Osteoblast (primary cell): ENCODE data around the gene FAIM2. TPM values are rescaled to one million over a fixed set of nuclear protein-coding genes. Genes with fewer than 3 reads are reported as not detected.

ENCODE experiments used
- DNase-seq: peaks from one replicate; pipeline ENCODE4 v3.0.0; 2011; ENCODE audit warnings: low spot score, mixed read lengths; ENCODE audit not compliant: insufficient read length; ENCODE audit errors: missing footprints
- H2AFZ ChIP-seq: 2 replicates; pipeline ENCODE4 v1.6.0; 2011; ENCODE audit warnings: mild to moderate bottlenecking, low read length
- H3K27ac ChIP-seq: 2 replicates; pipeline ENCODE4 v1.5.1; 2011; ENCODE audit warnings: mild to moderate bottlenecking, low read depth, low read length, moderate library complexity
- H3K27me3 ChIP-seq: 2 replicates; pipeline ENCODE4 v1.6.0; 2012; ENCODE audit warnings: mild to moderate bottlenecking, control low read depth, inconsistent platforms, low read length, moderate library complexity; ENCODE audit not compliant: insufficient read depth
- H3K36me3 ChIP-seq: 2 replicates; pipeline ENCODE4 v1.5.1; 2011; ENCODE audit warnings: mild to moderate bottlenecking, low read length, control low read depth, moderate library complexity; ENCODE audit not compliant: insufficient read depth
- H3K4me1 ChIP-seq: 2 replicates; pipeline ENCODE4 v1.5.1; 2011; ENCODE audit warnings: mild to moderate bottlenecking, low read length, control low read depth, moderate library complexity; ENCODE audit not compliant: insufficient read depth
- H3K4me2 ChIP-seq: 2 replicates; pipeline ENCODE4 v1.6.0; 2011; ENCODE audit warnings: mild to moderate bottlenecking, low read length; ENCODE audit not compliant: insufficient read depth
- H3K4me3 ChIP-seq: fragments of 200-600 bp; sonication (generic); 3 replicates; pipeline ENCODE4 v1.5.1; 2012; ENCODE audit warnings: mild to moderate bottlenecking, low read length, inconsistent platforms; ENCODE audit not compliant: insufficient read depth
- H3K79me2 ChIP-seq: 2 replicates; pipeline ENCODE4 v1.6.0; 2012; ENCODE audit warnings: mild to moderate bottlenecking, low read length, control low read depth, inconsistent platforms; ENCODE audit not compliant: insufficient read depth
- H3K9me3 ChIP-seq: 2 replicates; pipeline ENCODE4 v1.5.1; 2011; ENCODE audit warnings: low read depth, low read length, control low read depth
- H4K20me1 ChIP-seq: 2 replicates; pipeline ENCODE4 v1.6.0; 2012; ENCODE audit warnings: mild to moderate bottlenecking, low read length, control low read depth; ENCODE audit not compliant: insufficient read depth
- total RNA-seq: library from RNA; depleted of rRNA; stranded (reverse); fragments of >200 nt; gene quantifications from 2 replicates; pipeline ENCODE4 v1.2.3, GENCODE V29; 2012
- TF ChIP-seq, protein P1 (sequence below): IDR thresholded peaks from 2 replicates; pipeline ENCODE4 v1.5.1; 2011; ENCODE audit warnings: mild to moderate bottlenecking, low read depth, low read length, moderate library complexity; ENCODE audit errors: extremely low read depth

FAIM2 gene
- total RNA-seq, 1 donor = 1.4 TPM

GRCh38 chr12:49921299-49921698, 17.6 kb upstream of the FAIM2 start:
- H3K27me3 ChIP-seq = peaks cover 12% of the 10 kb centered on the region
- no peaks in the 10 kb centered on the region for H4K20me1 ChIP-seq
- TF ChIP-seq, protein P1, sequence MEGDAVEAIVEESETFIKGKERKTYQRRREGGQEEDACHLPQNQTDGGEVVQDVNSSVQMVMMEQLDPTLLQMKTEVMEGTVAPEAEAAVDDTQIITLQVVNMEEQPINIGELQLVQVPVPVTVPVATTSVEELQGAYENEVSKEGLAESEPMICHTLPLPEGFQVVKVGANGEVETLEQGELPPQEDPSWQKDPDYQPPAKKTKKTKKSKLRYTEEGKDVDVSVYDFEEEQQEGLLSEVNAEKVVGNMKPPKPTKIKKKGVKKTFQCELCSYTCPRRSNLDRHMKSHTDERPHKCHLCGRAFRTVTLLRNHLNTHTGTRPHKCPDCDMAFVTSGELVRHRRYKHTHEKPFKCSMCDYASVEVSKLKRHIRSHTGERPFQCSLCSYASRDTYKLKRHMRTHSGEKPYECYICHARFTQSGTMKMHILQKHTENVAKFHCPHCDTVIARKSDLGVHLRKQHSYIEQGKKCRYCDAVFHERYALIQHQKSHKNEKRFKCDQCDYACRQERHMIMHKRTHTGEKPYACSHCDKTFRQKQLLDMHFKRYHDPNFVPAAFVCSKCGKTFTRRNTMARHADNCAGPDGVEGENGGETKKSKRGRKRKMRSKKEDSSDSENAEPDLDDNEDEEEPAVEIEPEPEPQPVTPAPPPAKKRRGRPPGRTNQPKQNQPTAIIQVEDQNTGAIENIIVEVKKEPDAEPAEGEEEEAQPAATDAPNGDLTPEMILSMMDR = no peak
- no peak overlapping the region for H3K27ac ChIP-seq
- H3K4me2 ChIP-seq = no peak overlapping the region
- H3K36me3 ChIP-seq = no peaks in the 10 kb centered on the region
- no peaks in the 10 kb centered on the region for H3K79me2 ChIP-seq
- no peaks in the 10 kb centered on the region for H3K9me3 ChIP-seq
- no peak for DNase-seq
- no peak overlapping the region for H2AFZ ChIP-seq
- H3K4me3 ChIP-seq = no peak overlapping the region
- H3K4me1 ChIP-seq = peaks cover 11% of the 10 kb centered on the region

DNA sequence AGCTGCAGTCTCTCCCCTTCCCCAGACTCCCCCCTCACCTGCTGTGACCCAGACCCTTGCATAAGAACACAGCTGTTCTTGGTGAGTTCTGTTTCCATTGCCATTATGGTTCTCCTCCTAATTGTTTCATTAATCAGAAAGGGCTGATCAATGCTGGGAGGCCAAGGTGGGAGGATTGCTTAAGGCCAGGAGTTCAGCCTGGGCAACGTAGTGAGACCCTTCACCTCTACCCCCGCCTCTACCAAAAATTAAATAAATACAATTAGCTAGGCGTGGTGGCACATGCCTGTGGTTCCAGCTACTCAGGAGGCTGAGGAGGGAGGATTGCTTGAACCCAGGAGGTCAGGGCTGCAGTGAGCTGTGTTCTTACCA, 17.2 kb upstream of the FAIM2 start:
- TF ChIP-seq, protein P1 = no peak
- no peak for DNase-seq
- peaks cover 12% of the 10 kb centered on the region for H3K27me3 ChIP-seq
- H3K36me3 ChIP-seq = no peaks in the 10 kb centered on the region
- no peak overlapping the region for H2AFZ ChIP-seq
- no peaks in the 10 kb centered on the region for H3K79me2 ChIP-seq
- no peak overlapping the region for H3K4me2 ChIP-seq
- H3K4me1 ChIP-seq = peaks cover 11% of the 10 kb centered on the region
- no peaks in the 10 kb centered on the region for H4K20me1 ChIP-seq
- H3K4me3 ChIP-seq = no peak overlapping the region
- no peaks in the 10 kb centered on the region for H3K9me3 ChIP-seq
- no peak overlapping the region for H3K27ac ChIP-seq

- H3K9me3 ChIP-seq = no peaks in the 10 kb centered on the region
- no peak overlapping the region for H2AFZ ChIP-seq
- H3K27ac ChIP-seq = no peak overlapping the region
- H4K20me1 ChIP-seq = no peaks in the 10 kb centered on the region
- DNase-seq = peak; percentile 47
- no peak overlapping the region for H3K4me2 ChIP-seq
- TF ChIP-seq, protein P1 = no peak
- H3K4me3 ChIP-seq = no peak overlapping the region
- peaks cover 12% of the 10 kb centered on the region for H3K27me3 ChIP-seq
- no peaks in the 10 kb centered on the region for H3K36me3 ChIP-seq
- no peaks in the 10 kb centered on the region for H3K79me2 ChIP-seq
- peaks cover 11% of the 10 kb centered on the region for H3K4me1 ChIP-seq
Measured at GRCh38 chr12:49920241-49920914, 16.7 kb upstream of the FAIM2 start.

- no peaks in the 10 kb centered on the region for H4K20me1 ChIP-seq
- TF ChIP-seq, protein P1 = no peak
- peak; percentile 53 for DNase-seq
- no peaks in the 10 kb centered on the region for H3K36me3 ChIP-seq
- peaks cover 12% of the 10 kb centered on the region for H3K27me3 ChIP-seq
- H3K4me1 ChIP-seq = peaks cover 10% of the 10 kb centered on the region
- H3K4me3 ChIP-seq = no peak overlapping the region
- no peak overlapping the region for H3K4me2 ChIP-seq
- H2AFZ ChIP-seq = no peak overlapping the region
- H3K79me2 ChIP-seq = no peaks in the 10 kb centered on the region
- no peak overlapping the region for H3K27ac ChIP-seq
- H3K9me3 ChIP-seq = no peaks in the 10 kb centered on the region
Measured at GRCh38 chr12:49917788-49918173, 14.1 kb upstream of the FAIM2 start.
